ENCODE results near the gene CADPS.

- no peak for TF ChIP-seq EZH2 (IDR thresholded peaks at IDR 0.05; ENCODE audit: borderline replicate concordance)
- TF ChIP-seq, protein P1, sequence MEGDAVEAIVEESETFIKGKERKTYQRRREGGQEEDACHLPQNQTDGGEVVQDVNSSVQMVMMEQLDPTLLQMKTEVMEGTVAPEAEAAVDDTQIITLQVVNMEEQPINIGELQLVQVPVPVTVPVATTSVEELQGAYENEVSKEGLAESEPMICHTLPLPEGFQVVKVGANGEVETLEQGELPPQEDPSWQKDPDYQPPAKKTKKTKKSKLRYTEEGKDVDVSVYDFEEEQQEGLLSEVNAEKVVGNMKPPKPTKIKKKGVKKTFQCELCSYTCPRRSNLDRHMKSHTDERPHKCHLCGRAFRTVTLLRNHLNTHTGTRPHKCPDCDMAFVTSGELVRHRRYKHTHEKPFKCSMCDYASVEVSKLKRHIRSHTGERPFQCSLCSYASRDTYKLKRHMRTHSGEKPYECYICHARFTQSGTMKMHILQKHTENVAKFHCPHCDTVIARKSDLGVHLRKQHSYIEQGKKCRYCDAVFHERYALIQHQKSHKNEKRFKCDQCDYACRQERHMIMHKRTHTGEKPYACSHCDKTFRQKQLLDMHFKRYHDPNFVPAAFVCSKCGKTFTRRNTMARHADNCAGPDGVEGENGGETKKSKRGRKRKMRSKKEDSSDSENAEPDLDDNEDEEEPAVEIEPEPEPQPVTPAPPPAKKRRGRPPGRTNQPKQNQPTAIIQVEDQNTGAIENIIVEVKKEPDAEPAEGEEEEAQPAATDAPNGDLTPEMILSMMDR (IDR thresholded peaks at IDR 0.05; ENCODE audit: poor library complexity): no peak
Measured at GRCh38 chr3:62918131-62918530, 42.9 kb upstream of the CADPS start.

Data from hepatocyte (in vitro differentiated cells).